GM19467 (cell line): Measurements from ENCODE around the gene TMEM237.
"Not testable (repeated sequence)": the region's sequence is repeated elsewhere in the genome, so short reads cannot be mapped to it uniquely, and the experiment has no call there.

Experiments
- ATAC-seq: cut with Tn5 transposase; IDR thresholded peaks from one replicate; pipeline ENCODE4 v1.9.1; 2021; ENCODE audit warnings: mild to moderate bottlenecking, moderate library complexity; ENCODE audit not compliant: unreplicated experiment

Gene TMEM237, protein sequence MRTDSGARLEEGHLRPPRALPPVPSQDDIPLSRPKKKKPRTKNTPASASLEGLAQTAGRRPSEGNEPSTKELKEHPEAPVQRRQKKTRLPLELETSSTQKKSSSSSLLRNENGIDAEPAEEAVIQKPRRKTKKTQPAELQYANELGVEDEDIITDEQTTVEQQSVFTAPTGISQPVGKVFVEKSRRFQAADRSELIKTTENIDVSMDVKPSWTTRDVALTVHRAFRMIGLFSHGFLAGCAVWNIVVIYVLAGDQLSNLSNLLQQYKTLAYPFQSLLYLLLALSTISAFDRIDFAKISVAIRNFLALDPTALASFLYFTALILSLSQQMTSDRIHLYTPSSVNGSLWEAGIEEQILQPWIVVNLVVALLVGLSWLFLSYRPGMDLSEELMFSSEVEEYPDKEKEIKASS

DNA sequence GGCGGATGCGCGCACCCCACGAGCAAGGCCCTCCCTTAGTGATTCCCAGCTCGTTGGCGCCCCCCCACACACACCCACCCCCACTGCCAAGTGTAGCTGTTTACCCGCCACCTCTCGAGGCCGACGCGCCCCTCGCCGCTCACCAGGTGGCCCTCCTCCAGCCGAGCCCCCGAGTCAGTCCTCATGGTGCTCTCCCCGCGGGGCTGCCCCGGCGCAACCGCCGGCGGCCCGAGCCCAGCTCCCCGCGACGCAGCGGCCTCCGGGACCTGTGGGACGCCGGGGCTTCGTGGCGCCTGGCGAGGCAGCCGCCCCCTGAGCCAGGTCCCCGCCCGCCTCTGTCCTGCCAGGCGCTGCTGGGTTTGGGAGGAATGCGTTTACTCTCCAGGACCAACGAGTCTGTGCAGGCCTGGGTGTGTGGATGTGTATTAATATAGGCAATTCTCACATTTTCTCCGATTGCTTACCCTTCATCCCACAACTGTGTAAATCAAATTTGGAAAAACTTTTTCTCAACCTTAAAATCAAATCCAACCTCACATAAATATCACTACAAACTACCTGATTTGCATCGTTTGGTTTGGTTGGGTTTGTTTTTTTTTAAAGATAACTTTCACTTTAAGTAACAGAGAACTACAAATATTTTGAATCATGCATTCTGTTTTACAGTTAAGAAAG is at the start of gene TMEM237:
TMEM237 (minus strand) TSS at position 288 of the 675 bp plus-strand sequence; CDS start at position 185, 103 bp downstream.
- ATAC-seq, result peak; percentile 30

- ATAC-seq, result no peak
Measured at GRCh38 chr2:201685156-201685555, 41.9 kb upstream of the TMEM237 start.

GRCh38 chr2:201680743-201681142 is 37.4 kb upstream of the TMEM237 start:
- no peak for ATAC-seq

- no peak for ATAC-seq
Measured at GRCh38 chr2:201678401-201678800, 35.1 kb upstream of the TMEM237 start.

GRCh38 chr2:201675454-201675853 is 32.2 kb upstream of the TMEM237 start:
- ATAC-seq, result no peak

- no peak for ATAC-seq
Measured at GRCh38 chr2:201674794-201675193, 31.5 kb upstream of the TMEM237 start.

DNA sequence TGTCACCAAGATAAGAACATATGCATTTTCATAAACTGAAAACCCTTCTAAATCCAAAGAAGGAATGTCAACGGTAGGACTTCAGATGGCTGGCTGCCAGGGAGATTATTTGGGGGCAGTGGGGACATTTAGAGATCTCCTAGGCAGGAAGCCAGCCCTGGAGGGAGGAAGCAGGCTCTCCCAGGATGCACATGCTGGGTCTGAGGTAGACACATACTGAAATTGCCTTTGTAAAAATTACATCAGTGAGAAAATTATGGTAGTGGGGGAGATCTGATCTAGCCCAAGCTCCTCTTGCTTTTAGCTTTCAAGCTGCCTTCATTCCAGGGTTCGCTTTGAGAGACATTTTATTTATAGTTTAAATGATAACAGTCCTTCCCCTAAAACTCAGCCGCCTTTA is 31.0 kb upstream of the TMEM237 start:
- ATAC-seq, result no peak

GRCh38 chr2:201673546-201673945 is 30.2 kb upstream of the TMEM237 start:
- no peak for ATAC-seq

- ATAC-seq, result not testable (repeated sequence)
Measured at GRCh38 chr2:201671205-201671604, 27.9 kb upstream of the TMEM237 start.

DNA sequence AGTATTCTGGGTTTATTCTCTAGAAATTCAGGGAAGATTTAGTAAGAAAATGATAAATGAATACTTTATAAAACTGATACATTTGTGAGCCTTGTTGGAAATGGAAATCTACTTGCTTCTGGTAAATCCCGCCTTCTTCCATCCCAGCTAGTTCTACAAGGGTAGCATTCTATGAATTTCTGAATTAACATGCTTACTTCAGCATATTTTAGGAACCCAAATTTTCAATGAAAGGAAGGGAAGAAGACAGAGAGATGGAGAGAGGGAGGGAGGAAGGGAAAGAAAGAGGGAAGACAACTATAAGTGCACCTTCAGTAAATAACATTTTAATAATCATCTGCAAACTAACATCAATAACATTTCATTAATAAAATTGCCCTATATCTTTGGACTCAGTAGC is 26.6 kb upstream of the TMEM237 start:
- ATAC-seq, result no peak

- ATAC-seq, result no peak
Measured at GRCh38 chr2:201668402-201668910, 25.2 kb upstream of the TMEM237 start.

GRCh38 chr2:201664334-201664733 is 21.0 kb upstream of the TMEM237 start:
- ATAC-seq, result no peak

- no peak for ATAC-seq
Measured at GRCh38 chr2:201661366-201661765, 18.1 kb upstream of the TMEM237 start.

DNA sequence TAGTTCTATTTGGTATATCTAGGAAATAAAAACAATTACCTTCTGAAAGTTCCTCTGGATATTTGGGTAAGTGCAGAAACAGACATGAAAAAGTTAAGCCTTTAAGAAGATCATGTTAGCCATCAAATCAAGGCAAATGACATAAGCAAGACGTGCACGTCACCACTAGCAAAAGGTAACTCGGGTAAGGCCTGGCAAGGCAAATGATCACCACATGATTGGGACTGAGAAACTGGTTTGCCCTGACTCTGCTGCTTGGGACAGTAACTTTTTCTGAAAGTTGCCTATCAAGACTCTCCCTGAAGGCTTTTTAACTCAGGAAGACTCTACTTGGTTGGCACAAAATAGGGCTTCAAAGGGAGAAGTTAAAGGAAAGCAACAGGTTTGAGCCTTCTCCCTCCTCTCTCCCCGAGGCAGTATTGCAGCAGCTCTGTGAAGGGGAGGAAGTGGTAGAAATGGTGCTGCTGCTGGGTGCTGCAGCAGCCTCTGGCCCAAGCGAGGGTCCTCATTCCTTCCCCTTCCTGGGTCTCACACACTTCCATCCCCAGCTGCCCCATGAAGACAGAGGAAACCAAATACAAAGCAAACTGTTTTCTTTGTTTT is 17.1 kb upstream of the TMEM237 start:
- no peak for ATAC-seq

- ATAC-seq, result no peak
Measured at GRCh38 chr2:201656740-201657139, 13.4 kb upstream of the TMEM237 start.

- ATAC-seq, result no peak
Measured at GRCh38 chr2:201656102-201656501, 12.8 kb upstream of the TMEM237 start.

- no peak for ATAC-seq
Measured at GRCh38 chr2:201654616-201655384, 11.5 kb upstream of the TMEM237 start.

GRCh38 chr2:201653221-201653620 is 9.9 kb upstream of the TMEM237 start:
- no peak for ATAC-seq

DNA sequence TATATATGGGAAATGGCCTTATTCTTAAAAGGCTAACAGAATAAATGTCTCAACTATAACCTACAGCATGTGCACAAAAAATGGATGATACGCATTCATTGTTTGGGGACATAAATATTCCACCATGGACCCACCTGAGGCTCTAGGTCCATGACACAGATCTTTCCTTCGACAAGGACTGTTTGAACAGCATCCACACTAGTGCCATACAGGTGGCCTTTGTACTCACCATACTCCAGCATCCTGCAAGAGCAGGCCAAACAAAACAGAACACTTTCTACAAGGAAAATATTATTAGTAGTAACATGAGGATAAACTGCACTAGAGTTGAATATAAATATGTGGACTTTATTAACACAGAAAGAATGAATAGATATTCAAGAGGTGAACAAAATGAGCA is 6.1 kb upstream of the TMEM237 start:
- ATAC-seq, result no peak

DNA sequence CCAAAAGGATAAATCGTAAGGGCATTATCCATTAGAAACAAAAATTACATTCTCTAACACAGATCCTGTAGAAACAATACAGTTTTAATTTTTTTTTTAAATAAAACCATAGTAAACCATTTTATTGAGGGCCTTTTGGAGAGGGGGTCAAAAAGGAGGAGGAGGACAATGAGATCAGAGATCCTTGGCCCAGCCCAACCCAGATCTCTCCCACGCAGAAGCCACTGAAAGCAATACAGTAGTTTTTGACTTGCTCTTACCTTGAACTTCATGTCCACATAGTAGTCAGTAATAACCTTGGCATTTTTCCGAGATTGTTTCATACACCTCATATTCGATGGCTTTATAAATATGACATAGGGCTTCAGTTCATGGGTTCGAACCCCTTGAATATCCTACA is 4.1 kb upstream of the TMEM237 start:
- no peak for ATAC-seq

- no peak for ATAC-seq
Measured at GRCh38 chr2:201644001-201644400, 698 bp upstream of the TMEM237 start.
